C4-2B (cell line): ENCODE data around the gene CSMD2.

Experiments used
- ZFX ChIP-seq: fragments of 450-650 bp; IDR thresholded peaks from 2 replicates; pipeline ENCODE4 v1.6.1; 2017
- TF ChIP-seq, protein P1 (sequence below): fragments of 450-650 bp; conservative IDR thresholded peaks from 2 replicates; pipeline ENCODE4 v1.5.1; 2017; ENCODE audit warnings: mild to moderate bottlenecking

DNA sequence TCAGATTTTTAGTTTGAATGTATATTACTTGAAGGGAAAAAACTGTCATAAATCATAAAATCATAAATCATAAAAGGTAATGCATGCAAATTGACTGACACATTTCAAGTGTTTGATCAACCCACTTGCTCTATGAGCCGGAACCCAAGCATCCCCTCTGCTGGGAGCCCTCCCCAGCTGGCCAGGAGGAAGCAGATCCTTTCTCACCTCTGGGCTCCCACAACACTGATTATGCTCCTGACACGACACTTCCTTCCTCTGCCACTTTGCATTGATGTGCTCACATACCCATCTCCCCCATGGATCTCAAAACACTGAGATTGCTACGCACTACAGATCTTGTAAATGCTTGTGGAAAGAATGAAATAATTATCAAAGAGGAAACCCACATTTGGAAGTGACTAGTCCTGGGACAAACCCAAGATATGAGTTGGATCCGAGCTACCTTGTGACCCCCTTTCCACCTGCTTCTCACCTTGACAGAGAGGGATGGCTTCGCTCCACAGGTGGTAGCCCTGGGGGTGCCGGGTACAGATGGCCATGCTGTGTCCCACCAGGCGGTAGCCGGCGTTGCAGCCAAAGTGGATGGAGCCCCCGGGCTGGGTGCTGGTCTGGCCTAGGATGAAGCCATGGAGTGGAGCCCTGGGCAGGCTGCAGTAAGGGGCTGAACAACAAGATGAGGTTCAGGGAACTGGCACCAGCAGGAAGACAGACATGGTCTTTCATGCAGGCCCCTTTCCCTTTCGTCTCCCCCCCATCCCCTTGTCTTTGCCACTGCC, 588.0 kb downstream of the CSMD2 start:
- TF ChIP-seq, protein P1, sequence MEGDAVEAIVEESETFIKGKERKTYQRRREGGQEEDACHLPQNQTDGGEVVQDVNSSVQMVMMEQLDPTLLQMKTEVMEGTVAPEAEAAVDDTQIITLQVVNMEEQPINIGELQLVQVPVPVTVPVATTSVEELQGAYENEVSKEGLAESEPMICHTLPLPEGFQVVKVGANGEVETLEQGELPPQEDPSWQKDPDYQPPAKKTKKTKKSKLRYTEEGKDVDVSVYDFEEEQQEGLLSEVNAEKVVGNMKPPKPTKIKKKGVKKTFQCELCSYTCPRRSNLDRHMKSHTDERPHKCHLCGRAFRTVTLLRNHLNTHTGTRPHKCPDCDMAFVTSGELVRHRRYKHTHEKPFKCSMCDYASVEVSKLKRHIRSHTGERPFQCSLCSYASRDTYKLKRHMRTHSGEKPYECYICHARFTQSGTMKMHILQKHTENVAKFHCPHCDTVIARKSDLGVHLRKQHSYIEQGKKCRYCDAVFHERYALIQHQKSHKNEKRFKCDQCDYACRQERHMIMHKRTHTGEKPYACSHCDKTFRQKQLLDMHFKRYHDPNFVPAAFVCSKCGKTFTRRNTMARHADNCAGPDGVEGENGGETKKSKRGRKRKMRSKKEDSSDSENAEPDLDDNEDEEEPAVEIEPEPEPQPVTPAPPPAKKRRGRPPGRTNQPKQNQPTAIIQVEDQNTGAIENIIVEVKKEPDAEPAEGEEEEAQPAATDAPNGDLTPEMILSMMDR: no peak
- no peak for TF ChIP-seq ZFX
